OCI-M2 (cell line): Measurements from ENCODE around the gene PISD.

Experiments used
- DNase-seq: peaks from one replicate; lab custom pipeline; 2025; ENCODE audit not compliant: unreplicated experiment; lab: John Stamatoyannopoulos, UW

PISD gene

DNA sequence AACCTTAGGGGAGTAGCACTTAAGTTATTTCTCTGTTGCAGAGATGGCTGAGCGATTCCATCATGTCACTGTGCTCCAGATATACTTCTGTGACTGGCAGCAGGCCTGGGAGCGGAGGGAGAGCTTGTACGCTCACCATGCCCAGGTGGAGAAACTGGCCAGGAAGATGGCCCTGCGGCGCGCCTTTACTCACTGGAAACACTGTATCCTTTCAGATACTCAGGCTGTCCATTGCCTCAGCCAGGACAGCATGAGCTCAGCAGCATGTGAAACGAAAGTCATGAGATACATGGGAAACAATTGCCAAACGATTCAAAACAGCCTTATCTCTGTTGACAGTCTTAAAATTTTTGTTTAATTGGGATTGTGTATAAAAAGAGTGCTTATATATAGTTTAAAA is 86.8 kb downstream of the PISD start:
- DNase-seq: no peak

DNA sequence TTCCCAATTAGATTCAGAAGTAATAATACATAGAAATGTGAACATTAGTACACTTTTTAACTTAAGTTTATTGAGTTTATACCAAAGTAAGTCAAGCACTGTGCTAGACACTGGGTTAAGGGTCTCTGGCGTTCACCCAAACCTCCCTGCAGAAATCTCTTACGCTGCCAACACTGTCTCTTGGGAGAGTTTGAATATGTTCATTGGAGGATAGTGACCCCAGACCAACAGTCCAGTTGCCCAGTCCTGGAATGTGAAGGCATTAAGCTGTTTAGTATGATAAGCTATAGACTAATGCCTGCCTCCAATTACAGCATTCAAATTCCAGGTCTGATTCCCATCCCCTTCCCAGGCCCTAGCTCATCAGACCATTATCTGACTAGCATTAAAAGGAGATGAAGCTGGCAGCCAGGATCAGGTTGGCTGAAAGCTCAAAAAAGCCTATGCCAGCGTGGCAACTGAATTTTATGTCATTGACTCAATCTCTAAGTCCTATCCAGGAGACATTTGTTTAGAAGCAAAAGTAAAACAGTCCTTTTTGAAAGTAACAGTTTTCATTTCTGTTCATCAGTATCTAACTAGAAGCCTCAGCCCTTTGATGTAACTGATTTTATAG is 87.9 kb downstream of the PISD start:
- DNase-seq: no peak

DNA sequence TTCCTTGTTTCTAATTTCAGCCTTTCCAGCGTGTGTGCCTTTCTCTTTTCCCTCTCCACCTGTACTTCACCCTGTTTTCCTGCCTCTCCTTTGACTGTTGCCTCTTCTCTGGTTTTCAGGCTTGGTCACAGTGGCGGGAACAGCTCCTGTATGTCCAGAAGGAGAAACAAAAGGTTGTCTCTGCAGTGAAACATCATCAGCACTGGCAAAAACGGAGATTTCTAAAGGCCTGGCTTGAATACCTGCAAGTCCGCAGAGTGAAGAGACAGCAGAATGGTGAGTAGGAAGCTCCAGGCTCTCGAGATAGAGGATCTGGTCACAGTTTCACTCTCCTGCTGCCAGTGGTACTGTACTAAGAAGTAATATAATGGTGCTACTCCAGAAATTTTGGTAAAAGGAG is 89.1 kb downstream of the PISD start:
- no peak for DNase-seq

DNA sequence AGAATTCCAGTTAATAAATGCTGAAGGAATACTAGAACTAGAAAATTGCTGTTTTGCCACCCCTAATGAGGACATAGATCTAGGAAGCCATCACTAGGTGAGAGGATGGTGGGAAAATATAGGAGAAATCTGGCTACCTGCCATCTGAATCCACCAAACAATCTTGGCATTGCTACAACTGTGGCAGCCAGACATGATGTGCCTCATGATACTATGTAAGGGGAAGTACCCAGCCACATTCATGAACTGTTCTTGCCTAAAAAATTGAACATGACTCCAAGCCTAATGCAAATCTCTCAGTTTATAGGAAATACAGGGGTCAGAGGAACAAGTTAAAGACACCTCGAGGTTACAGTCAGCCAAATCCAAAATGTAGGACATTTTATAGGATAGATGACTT is 92.9 kb downstream of the PISD start:
- no peak for DNase-seq
